HepG2 (cell line): ENCODE measurements around the gene PSMD6. TPM values are rescaled to one million over a fixed set of nuclear protein-coding genes. Genes with fewer than 3 reads are reported as not detected.
A peak's percentile ranks its signal among the peaks of the same experiment; 100 is the strongest.

Source experiments
- CREB3 ChIP-seq: sonication (generic); formaldehyde crosslinking; IDR thresholded peaks from 2 replicates; pipeline ENCODE4 v1.5.0; 2020; ENCODE audit warnings: missing genetic modification reagents
- DNMT1 ChIP-seq: sonication (generic); formaldehyde crosslinking; IDR thresholded peaks from 2 replicates; pipeline ENCODE4 v1.5.1; 2020; ENCODE audit warnings: mild to moderate bottlenecking, missing genetic modification reagents
- FOXK1 ChIP-seq: sonication (generic); formaldehyde crosslinking; IDR thresholded peaks from 2 replicates; pipeline ENCODE4 v1.4.0; 2020; ENCODE audit warnings: low read depth, missing genetic modification reagents, borderline replicate concordance
- FOXK2 ChIP-seq: fragments of 450-650 bp; IDR thresholded peaks from 2 replicates; pipeline ENCODE4 v1.6.1; 2016
- GATAD1 ChIP-seq: IDR thresholded peaks from 2 replicates; pipeline ENCODE4 v1.6.1; 2016; ENCODE audit warnings: missing genetic modification reagents, missing compliant biosample characterization
- GTF3A ChIP-seq: sonication (generic); formaldehyde crosslinking; conservative IDR thresholded peaks from 2 replicates; pipeline ENCODE4 v1.4.0; 2020; ENCODE audit warnings: mild to moderate bottlenecking, missing genetic modification reagents
- MXD1 ChIP-seq: sonication (generic); formaldehyde crosslinking; IDR thresholded peaks from 2 replicates; pipeline ENCODE4 v1.4.0; 2020; ENCODE audit warnings: mild to moderate bottlenecking, missing genetic modification reagents
- NCOA2 ChIP-seq: sonication (generic); formaldehyde crosslinking; IDR thresholded peaks from 2 replicates; pipeline ENCODE4 v1.8.0; 2022; ENCODE audit warnings: inconsistent platforms
- NR0B2 ChIP-seq: sonication (generic); formaldehyde crosslinking; IDR thresholded peaks from 2 replicates; pipeline ENCODE4 v1.4.0; 2020; ENCODE audit warnings: mild to moderate bottlenecking, missing genetic modification reagents
- PRDM15 ChIP-seq: sonication (generic); formaldehyde crosslinking; IDR thresholded peaks from 2 replicates; pipeline ENCODE4 v1.4.0; 2020; ENCODE audit warnings: missing genetic modification reagents
- RAD21 ChIP-seq: fragments of 450-650 bp; formaldehyde crosslinking; IDR thresholded peaks from 2 replicates; pipeline ENCODE4 v1.5.0; 2020; ENCODE audit warnings: mild to moderate bottlenecking
- SMYD3 ChIP-seq: sonication (generic); formaldehyde crosslinking; IDR thresholded peaks from 2 replicates; pipeline ENCODE4 v1.8.1; 2023; ENCODE audit warnings: mild to moderate bottlenecking, missing genetic modification reagents
- SRSF9 ChIP-seq: fragments of 200-400 bp; formaldehyde crosslinking; IDR thresholded peaks from 2 replicates; pipeline ENCODE4 v1.6.1; 2018; ENCODE audit warnings: borderline replicate concordance, mild to moderate bottlenecking, low read depth, low read length; ENCODE audit not compliant: insufficient read depth, poor library complexity, severe bottlenecking
- TFDP2 ChIP-seq: sonication (generic); formaldehyde crosslinking; IDR thresholded peaks from 2 replicates; pipeline ENCODE4 v1.4.0; 2020; ENCODE audit warnings: missing genetic modification reagents
- WIZ ChIP-seq: sonication (generic); formaldehyde crosslinking; IDR thresholded peaks from 2 replicates; pipeline ENCODE4 v1.5.1; 2020; ENCODE audit warnings: mild to moderate bottlenecking, missing genetic modification reagents
- ZGPAT ChIP-seq: IDR thresholded peaks from 2 replicates; pipeline ENCODE4 v1.6.1; 2016; ENCODE audit warnings: mild to moderate bottlenecking
- ZNF382 ChIP-seq: sonication (generic); formaldehyde crosslinking; IDR thresholded peaks from 2 replicates; pipeline ENCODE4 v1.5.0; 2020; ENCODE audit warnings: missing genetic modification reagents, mild to moderate bottlenecking, borderline replicate concordance
- ZNF496 ChIP-seq: sonication (generic); formaldehyde crosslinking; IDR thresholded peaks from 2 replicates; pipeline ENCODE4 v1.8.1; 2023; ENCODE audit warnings: mild to moderate bottlenecking, moderate library complexity, missing genetic modification reagents; ENCODE audit not compliant: insufficient replicate concordance
- ZNF597 ChIP-seq: sonication (generic); formaldehyde crosslinking; IDR thresholded peaks from 2 replicates; pipeline ENCODE4 v1.5.0; 2020; ENCODE audit warnings: missing genetic modification reagents
- ZNF709 ChIP-seq: sonication (generic); formaldehyde crosslinking; IDR thresholded peaks from 2 replicates; pipeline ENCODE4 v1.5.0; 2020; ENCODE audit warnings: mild to moderate bottlenecking, missing genetic modification reagents
- polyA plus RNA-seq, 8 experiments: library from polyadenylated mRNA; depleted of rRNA in 3 of 8; stranded (reverse) in 7 of 8; unstranded in 1 of 8; fragments of >200 nt; fragmentation: Illumina TruSeq in 4 of 8; extraction: Trizol in 4 of 8; gene quantifications; 2 replicates each; pipeline versions ENCODE4 v1.2.1 to v1.2.3, GENCODE V29; 2011 to 2016; ENCODE audit warnings: low read depth in 4 of 8, missing spikeins in 1 of 8, mixed read lengths in 1 of 8; ENCODE audit not compliant: insufficient read depth in 1 of 8
- total RNA-seq, 5 experiments: library from RNA; depleted of rRNA; stranded (reverse); fragments of >200 nt; fragmentation: Illumina TruSeq; extraction: Trizol; gene quantifications; 2 replicates each; pipeline ENCODE4 v1.2.3, GENCODE V29; 2016; ENCODE audit warnings: low read depth in 1 of 5

The PSMD6 gene
- total and polyA plus RNA-seq, 2 of the 13 experiments (the other 11 are each of a cell fraction or from before 2014, with no cell fraction given): 36.8 to 117 TPM

- TF ChIP-seq SRSF9 (no peak), FOXK2 (no peak), GTF3A (no peak), FOXK1 (CRISPR knock-in tag) (peak; percentile 65), ZNF496 (no peak), CREB3 (peak; percentile 79), ZNF709 (CRISPR knock-in tag) (peak; percentile 87; the same call in 1 of the 2 replicates), SMYD3 (CRISPR knock-in tag) (peak; percentile 79; the same call in 1 of the 2 replicates), RAD21 (CRISPR knock-in tag) (peak; percentile 67), ZGPAT (CRISPR knock-in tag) (peak; percentile 93), MXD1 (CRISPR knock-in tag) (peak; percentile 84; the same call in 1 of the 2 replicates), WIZ (CRISPR knock-in tag) (peak; percentile 55; the same call in 1 of the 2 replicates), TFDP2 (CRISPR knock-in tag) (no peak), DNMT1 (CRISPR knock-in tag) (peak; percentile 79; the same call in 1 of the 2 replicates), GATAD1 (CRISPR knock-in tag) (peak; percentile 97), PRDM15 (CRISPR knock-in tag) (0 out of 2 replicates have a peak, but pooled peaks have one; percentile 54), NCOA2 (CRISPR knock-in tag) (peak; percentile 23; the same call in 1 of the 2 replicates), ZNF382 (no peak), NR0B2 (CRISPR knock-in tag) (peak; percentile 86), ZNF597 (CRISPR knock-in tag) (no peak)
Measured at GRCh38 chr3:64023187-64023860, at the start of gene PSMD6 (continued).
